Measurements from ENCODE around the gene LRRC4C. TPM values are rescaled to one million over a fixed set of nuclear protein-coding genes. Genes with fewer than 3 reads are reported as not detected.

The LRRC4C gene
- total and polyA plus RNA-seq, 4 donors: 0.10 to 0.93 (median 0.30) TPM

DNA sequence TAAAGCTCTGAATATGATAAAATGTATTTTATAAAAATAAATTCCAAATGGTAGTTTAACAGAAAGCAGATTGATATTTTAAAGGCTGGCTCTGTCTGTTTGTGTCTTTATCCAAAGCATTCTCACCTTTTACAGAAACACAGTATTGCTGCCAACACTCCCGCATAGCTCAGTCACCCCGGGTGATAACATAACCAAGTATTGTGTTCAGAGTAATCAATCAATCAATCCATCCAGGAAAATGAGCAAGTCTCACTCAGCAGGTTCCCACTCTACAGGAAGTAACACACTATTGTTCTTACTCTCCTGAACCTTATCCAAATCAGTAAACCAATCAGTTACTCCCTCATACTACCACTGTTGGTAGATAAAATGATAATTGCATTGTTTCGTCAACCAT is 203.4 kb downstream of the LRRC4C start:
- Histone ChIP-seq H3K4me3 (ENCODE audit: low read depth in 1 of 3, low read length in 3 of 3) (no peak overlapping the region), H3K36me3 (ENCODE audit: control insufficient read depth in 4 of 4, insufficient read depth in 3 of 4, low read depth in 1 of 4, low read length in 3 of 4) (no peaks in the 10 kb centered on the region), H3K9ac (ENCODE audit: low read depth in 1 of 2, low read length in 2 of 2) (no peak overlapping the region), H3K27me3 (ENCODE audit: control insufficient read depth in 4 of 4, insufficient read depth in 4 of 4, low read length in 3 of 4) (peaks cover 0 to 2% (median 0%) of the 10 kb centered on the region in 4 donors), H3K27ac (ENCODE audit: low read depth in 1 of 2, low read length in 2 of 2) (no peak overlapping the region), H3K9me3 (ENCODE audit: control insufficient read depth in 4 of 4, low read length in 3 of 4) (no peaks in the 10 kb centered on the region), H3K4me1 (ENCODE audit: control insufficient read depth in 4 of 4, insufficient read depth in 4 of 4, low read length in 3 of 4) (no peaks in the 10 kb centered on the region)
- no peak for DNase-seq (ENCODE audit: low spot score)
- WGBS: 47% methylated on average over 3 of the region's 3 CpGs
- no peak for TF ChIP-seq SP1 (IDR thresholded peaks at IDR 0.05)
- no peak for TF ChIP-seq HNF4A (conservative IDR thresholded peaks at IDR 0.05)

DNA sequence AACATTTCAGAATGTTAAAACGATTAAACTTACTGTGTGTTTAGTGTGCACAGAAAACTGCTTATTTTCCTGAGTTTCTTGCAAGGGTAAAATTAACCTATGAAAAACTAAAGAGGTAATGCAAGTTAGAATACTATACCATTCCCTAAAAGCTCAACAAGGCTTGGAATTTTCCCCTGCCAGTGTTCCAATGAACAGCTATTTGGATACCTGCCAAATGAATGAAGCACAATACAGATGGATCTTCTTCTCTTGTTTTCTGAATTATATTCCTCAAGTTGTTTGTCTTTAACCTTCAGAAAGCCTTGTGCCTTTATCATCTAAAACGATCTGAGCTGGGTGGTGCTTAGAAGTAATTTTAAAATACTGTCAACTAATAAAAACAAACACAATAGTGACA is 204.5 kb downstream of the LRRC4C start:
- H3K36me3 ChIP-seq (ENCODE audit: control insufficient read depth in 4 of 4, insufficient read depth in 3 of 4, low read depth in 1 of 4, low read length in 3 of 4): no peaks in the 10 kb centered on the region
- H3K9me3 ChIP-seq (ENCODE audit: control insufficient read depth in 4 of 4, low read length in 3 of 4): no peaks in the 10 kb centered on the region
- TF ChIP-seq, protein P1, sequence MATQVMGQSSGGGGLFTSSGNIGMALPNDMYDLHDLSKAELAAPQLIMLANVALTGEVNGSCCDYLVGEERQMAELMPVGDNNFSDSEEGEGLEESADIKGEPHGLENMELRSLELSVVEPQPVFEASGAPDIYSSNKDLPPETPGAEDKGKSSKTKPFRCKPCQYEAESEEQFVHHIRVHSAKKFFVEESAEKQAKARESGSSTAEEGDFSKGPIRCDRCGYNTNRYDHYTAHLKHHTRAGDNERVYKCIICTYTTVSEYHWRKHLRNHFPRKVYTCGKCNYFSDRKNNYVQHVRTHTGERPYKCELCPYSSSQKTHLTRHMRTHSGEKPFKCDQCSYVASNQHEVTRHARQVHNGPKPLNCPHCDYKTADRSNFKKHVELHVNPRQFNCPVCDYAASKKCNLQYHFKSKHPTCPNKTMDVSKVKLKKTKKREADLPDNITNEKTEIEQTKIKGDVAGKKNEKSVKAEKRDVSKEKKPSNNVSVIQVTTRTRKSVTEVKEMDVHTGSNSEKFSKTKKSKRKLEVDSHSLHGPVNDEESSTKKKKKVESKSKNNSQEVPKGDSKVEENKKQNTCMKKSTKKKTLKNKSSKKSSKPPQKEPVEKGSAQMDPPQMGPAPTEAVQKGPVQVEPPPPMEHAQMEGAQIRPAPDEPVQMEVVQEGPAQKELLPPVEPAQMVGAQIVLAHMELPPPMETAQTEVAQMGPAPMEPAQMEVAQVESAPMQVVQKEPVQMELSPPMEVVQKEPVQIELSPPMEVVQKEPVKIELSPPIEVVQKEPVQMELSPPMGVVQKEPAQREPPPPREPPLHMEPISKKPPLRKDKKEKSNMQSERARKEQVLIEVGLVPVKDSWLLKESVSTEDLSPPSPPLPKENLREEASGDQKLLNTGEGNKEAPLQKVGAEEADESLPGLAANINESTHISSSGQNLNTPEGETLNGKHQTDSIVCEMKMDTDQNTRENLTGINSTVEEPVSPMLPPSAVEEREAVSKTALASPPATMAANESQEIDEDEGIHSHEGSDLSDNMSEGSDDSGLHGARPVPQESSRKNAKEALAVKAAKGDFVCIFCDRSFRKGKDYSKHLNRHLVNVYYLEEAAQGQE (IDR thresholded peaks at IDR 0.05): no peak
- TF ChIP-seq, protein P2, sequence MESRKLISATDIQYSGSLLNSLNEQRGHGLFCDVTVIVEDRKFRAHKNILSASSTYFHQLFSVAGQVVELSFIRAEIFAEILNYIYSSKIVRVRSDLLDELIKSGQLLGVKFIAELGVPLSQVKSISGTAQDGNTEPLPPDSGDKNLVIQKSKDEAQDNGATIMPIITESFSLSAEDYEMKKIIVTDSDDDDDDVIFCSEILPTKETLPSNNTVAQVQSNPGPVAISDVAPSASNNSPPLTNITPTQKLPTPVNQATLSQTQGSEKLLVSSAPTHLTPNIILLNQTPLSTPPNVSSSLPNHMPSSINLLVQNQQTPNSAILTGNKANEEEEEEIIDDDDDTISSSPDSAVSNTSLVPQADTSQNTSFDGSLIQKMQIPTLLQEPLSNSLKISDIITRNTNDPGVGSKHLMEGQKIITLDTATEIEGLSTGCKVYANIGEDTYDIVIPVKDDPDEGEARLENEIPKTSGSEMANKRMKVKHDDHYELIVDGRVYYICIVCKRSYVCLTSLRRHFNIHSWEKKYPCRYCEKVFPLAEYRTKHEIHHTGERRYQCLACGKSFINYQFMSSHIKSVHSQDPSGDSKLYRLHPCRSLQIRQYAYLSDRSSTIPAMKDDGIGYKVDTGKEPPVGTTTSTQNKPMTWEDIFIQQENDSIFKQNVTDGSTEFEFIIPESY (IDR thresholded peaks at IDR 0.05): no peak
- TF ChIP-seq, protein P3, sequence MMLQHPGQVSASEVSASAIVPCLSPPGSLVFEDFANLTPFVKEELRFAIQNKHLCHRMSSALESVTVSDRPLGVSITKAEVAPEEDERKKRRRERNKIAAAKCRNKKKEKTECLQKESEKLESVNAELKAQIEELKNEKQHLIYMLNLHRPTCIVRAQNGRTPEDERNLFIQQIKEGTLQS (IDR thresholded peaks at IDR 0.05): no peak
- no peak for TF ChIP-seq SP1 (IDR thresholded peaks at IDR 0.05)
- no peaks in the 10 kb centered on the region for H3K4me1 ChIP-seq (ENCODE audit: control insufficient read depth in 4 of 4, insufficient read depth in 4 of 4, low read length in 3 of 4)
- no peak overlapping the region for H3K4me3 ChIP-seq (ENCODE audit: low read depth in 1 of 3, low read length in 3 of 3)
- DNase-seq (ENCODE audit: low spot score): no peak
- WGBS: 59% methylated on average over 2 of the region's 2 CpGs
- no peak overlapping the region for H3K9ac ChIP-seq (ENCODE audit: low read depth in 1 of 2, low read length in 2 of 2)
- H3K27ac ChIP-seq (ENCODE audit: low read depth in 1 of 2, low read length in 2 of 2): no peak overlapping the region
- peaks cover 0 to 2% (median 0%) of the 10 kb centered on the region in 4 donors for H3K27me3 ChIP-seq (ENCODE audit: control insufficient read depth in 4 of 4, insufficient read depth in 4 of 4, low read length in 3 of 4)

DNA sequence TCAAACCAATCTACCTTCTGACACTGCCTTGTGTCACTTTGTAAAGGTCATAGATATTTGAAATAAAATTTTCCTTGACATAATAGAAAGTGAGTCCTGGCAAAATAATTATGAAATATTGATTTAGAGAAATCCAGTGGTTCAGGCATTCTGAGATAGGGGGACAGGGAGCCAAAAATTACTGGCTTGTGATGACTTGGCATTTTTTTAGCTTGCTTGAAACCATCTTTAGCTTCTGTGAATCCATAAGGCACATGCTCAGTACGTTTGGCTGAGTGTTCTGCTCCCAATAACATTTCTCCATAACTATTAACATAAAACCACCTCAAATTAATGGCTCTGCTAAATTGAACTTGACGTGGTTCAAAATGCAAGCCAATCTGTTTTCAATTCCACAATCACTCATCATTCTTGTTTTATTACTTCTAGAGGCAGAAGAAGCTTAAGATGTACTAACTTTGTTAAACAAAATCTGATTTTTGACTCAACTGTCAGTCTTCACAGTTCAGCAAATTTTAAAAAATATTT is 209.0 kb downstream of the LRRC4C start:
- H3K9me3 ChIP-seq (ENCODE audit: control insufficient read depth in 4 of 4, low read length in 3 of 4): no peaks in the 10 kb centered on the region
- no peak overlapping the region for H3K9ac ChIP-seq (ENCODE audit: low read depth in 1 of 2, low read length in 2 of 2)
- DNase-seq (ENCODE audit: low spot score): no peak
- no peak overlapping the region for H3K27ac ChIP-seq (ENCODE audit: low read depth in 1 of 2, low read length in 2 of 2)
- H3K4me3 ChIP-seq (ENCODE audit: low read depth in 1 of 3, low read length in 3 of 3): no peak overlapping the region
- WGBS: 64% methylated on average over 2 of the region's 2 CpGs
- TF ChIP-seq, protein P4, sequence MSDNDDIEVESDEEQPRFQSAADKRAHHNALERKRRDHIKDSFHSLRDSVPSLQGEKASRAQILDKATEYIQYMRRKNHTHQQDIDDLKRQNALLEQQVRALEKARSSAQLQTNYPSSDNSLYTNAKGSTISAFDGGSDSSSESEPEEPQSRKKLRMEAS (IDR thresholded peaks at IDR 0.05): no peak
- no peak for TF ChIP-seq RXRA (IDR thresholded peaks at IDR 0.05)
- no peak for TF ChIP-seq GABPA (IDR thresholded peaks at IDR 0.05 in 1 of 2, conservative IDR thresholded peaks at IDR 0.05 in 1 of 2)
- TF ChIP-seq HNF4G (IDR thresholded peaks at IDR 0.05): no peak
- no peak for TF ChIP-seq JUND (IDR thresholded peaks at IDR 0.05)
- TF ChIP-seq, protein P2 (IDR thresholded peaks at IDR 0.05): no peak
- TF ChIP-seq, protein P5, sequence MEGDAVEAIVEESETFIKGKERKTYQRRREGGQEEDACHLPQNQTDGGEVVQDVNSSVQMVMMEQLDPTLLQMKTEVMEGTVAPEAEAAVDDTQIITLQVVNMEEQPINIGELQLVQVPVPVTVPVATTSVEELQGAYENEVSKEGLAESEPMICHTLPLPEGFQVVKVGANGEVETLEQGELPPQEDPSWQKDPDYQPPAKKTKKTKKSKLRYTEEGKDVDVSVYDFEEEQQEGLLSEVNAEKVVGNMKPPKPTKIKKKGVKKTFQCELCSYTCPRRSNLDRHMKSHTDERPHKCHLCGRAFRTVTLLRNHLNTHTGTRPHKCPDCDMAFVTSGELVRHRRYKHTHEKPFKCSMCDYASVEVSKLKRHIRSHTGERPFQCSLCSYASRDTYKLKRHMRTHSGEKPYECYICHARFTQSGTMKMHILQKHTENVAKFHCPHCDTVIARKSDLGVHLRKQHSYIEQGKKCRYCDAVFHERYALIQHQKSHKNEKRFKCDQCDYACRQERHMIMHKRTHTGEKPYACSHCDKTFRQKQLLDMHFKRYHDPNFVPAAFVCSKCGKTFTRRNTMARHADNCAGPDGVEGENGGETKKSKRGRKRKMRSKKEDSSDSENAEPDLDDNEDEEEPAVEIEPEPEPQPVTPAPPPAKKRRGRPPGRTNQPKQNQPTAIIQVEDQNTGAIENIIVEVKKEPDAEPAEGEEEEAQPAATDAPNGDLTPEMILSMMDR (IDR thresholded peaks at IDR 0.05; ENCODE audit: low read depth, low read length, missing input control): no peak
- TF ChIP-seq FOXA1 (IDR thresholded peaks at IDR 0.05): no peak
- TF ChIP-seq TAF1 (conservative IDR thresholded peaks at IDR 0.05): no peak
- TF ChIP-seq HNF4A (conservative IDR thresholded peaks at IDR 0.05): no peak
- no peak for TF ChIP-seq YY1 (IDR thresholded peaks at IDR 0.05)
- TF ChIP-seq, protein P3 (IDR thresholded peaks at IDR 0.05): no peak
- TF ChIP-seq RAD21 (IDR thresholded peaks at IDR 0.05): no peak
- no peak for TF ChIP-seq SP1 (IDR thresholded peaks at IDR 0.05)
- H3K36me3 ChIP-seq (ENCODE audit: control insufficient read depth in 4 of 4, insufficient read depth in 3 of 4, low read depth in 1 of 4, low read length in 3 of 4): no peaks in the 10 kb centered on the region
- no peaks in the 10 kb centered on the region for H3K4me1 ChIP-seq (ENCODE audit: control insufficient read depth in 4 of 4, insufficient read depth in 4 of 4, low read length in 3 of 4)
- peaks cover 0 to 2% (median 0%) of the 10 kb centered on the region in 4 donors for H3K27me3 ChIP-seq (ENCODE audit: control insufficient read depth in 4 of 4, insufficient read depth in 4 of 4, low read length in 3 of 4)

Data from liver (tissue), 9 donors.